ENCODE data around the gene SLC22A2.

DNA sequence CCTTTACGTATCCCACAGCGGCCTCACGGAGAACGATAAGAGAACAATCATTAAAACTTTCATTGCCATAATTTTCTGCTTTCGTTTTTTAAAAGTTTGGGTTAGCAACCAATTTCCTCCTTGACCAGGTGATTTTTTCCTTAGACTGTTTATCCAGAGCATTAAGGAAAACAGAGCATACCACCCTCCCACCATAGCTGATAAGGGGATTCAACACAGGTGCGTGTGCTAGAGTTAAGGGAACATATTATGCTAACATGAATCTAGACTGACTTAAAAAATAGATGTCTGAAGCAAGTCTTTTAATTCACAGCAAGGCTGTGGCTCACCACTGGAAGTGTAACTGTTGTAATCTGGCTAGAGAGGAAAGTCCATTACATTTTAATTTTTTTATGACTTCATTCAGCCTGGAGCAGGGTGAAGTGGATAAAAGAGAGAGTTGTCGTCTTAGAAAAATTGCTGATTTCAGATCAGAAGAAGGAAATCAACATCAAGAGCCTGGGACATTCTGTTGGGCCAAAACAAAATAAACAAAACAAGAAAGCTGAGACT lies 5.5 kb upstream of the SLC22A2 start:
- TF ChIP-seq, protein P1, sequence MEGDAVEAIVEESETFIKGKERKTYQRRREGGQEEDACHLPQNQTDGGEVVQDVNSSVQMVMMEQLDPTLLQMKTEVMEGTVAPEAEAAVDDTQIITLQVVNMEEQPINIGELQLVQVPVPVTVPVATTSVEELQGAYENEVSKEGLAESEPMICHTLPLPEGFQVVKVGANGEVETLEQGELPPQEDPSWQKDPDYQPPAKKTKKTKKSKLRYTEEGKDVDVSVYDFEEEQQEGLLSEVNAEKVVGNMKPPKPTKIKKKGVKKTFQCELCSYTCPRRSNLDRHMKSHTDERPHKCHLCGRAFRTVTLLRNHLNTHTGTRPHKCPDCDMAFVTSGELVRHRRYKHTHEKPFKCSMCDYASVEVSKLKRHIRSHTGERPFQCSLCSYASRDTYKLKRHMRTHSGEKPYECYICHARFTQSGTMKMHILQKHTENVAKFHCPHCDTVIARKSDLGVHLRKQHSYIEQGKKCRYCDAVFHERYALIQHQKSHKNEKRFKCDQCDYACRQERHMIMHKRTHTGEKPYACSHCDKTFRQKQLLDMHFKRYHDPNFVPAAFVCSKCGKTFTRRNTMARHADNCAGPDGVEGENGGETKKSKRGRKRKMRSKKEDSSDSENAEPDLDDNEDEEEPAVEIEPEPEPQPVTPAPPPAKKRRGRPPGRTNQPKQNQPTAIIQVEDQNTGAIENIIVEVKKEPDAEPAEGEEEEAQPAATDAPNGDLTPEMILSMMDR (conservative IDR thresholded peaks at IDR 0.05 in 1 of 2, IDR thresholded peaks at IDR 0.05 in 1 of 2; ENCODE audit: low read depth in 1 of 2, low read length in 2 of 2): no peak
- no peak for TF ChIP-seq EZH2 (IDR thresholded peaks at IDR 0.05; ENCODE audit: low read length, missing control alignments)

Data from fibroblast of lung (primary cell).